Hepatocyte (in vitro differentiated cells): ENCODE measurements around the gene JAK1. TPM values are rescaled to one million over a fixed set of nuclear protein-coding genes. Genes with fewer than 3 reads are reported as not detected.

Experiments
- DNase-seq: peaks from one replicate; pipeline ENCODE4 v3.0.0-alpha.2; 2016; ENCODE audit warnings: low spot score
- H2AFZ ChIP-seq: fragments of 200-600 bp; sonication (generic); 2 replicates; pipeline ENCODE4 v1.6.0; 2016; ENCODE audit warnings: antibody characterized with exemption, mild to moderate bottlenecking
- H3K27ac ChIP-seq: fragments of 200-600 bp; sonication (generic); 2 replicates; pipeline ENCODE4 v1.5.1; 2016; ENCODE audit warnings: mild to moderate bottlenecking
- H3K27me3 ChIP-seq: fragments of 200-600 bp; sonication (generic); 2 replicates; pipeline ENCODE4 v1.6.1; 2016
- H3K36me3 ChIP-seq: fragments of 200-600 bp; sonication (generic); replicated peaks from 2 replicates; pipeline ENCODE4 v1.5.1; 2016; ENCODE audit warnings: low read depth; ENCODE audit not compliant: insufficient read depth
- H3K4me1 ChIP-seq: fragments of 200-600 bp; sonication (generic); 2 replicates; pipeline ENCODE4 v1.5.1; 2016; ENCODE audit warnings: mild to moderate bottlenecking, moderate library complexity; ENCODE audit not compliant: insufficient read depth
- H3K4me2 ChIP-seq: fragments of 200-600 bp; sonication (generic); 2 replicates; pipeline ENCODE4 v1.6.0; 2016
- H3K4me3 ChIP-seq: fragments of 200-600 bp; sonication (generic); 2 replicates; pipeline ENCODE4 v1.5.1; 2016; ENCODE audit warnings: mild to moderate bottlenecking
- H3K79me2 ChIP-seq: fragments of 200-600 bp; sonication (generic); 2 replicates; pipeline ENCODE4 v1.6.0; 2017; ENCODE audit warnings: mild to moderate bottlenecking
- H3K9me2 ChIP-seq: fragments of 200-600 bp; sonication (generic); replicated peaks from 2 replicates; pipeline ENCODE4 v1.6.0; 2017; ENCODE audit warnings: mild to moderate bottlenecking; ENCODE audit not compliant: insufficient read depth
- H3K9me3 ChIP-seq: fragments of 200-600 bp; sonication (generic); 2 replicates; pipeline ENCODE4 v1.5.1; 2016; ENCODE audit warnings: low read depth, mild to moderate bottlenecking
- H4K20me1 ChIP-seq: fragments of 200-600 bp; sonication (generic); 2 replicates; pipeline ENCODE4 v1.6.0; 2016; ENCODE audit warnings: mild to moderate bottlenecking; ENCODE audit not compliant: insufficient read depth, poor library complexity, severe bottlenecking
- CTCF ChIP-seq: fragments of 200-600 bp; sonication (generic); IDR thresholded peaks from 2 replicates; pipeline ENCODE4 v1.5.1; 2016; ENCODE audit warnings: antibody characterized with exemption, mild to moderate bottlenecking; ENCODE audit not compliant: poor library complexity
- EZH2 ChIP-seq: fragments of 200-600 bp; sonication (generic); IDR thresholded peaks from 2 replicates; pipeline ENCODE4 v1.6.1; 2016; ENCODE audit warnings: antibody characterized with exemption, mild to moderate bottlenecking, borderline replicate concordance
- EZH2phosphoT487 ChIP-seq: fragments of 200-600 bp; sonication (generic); IDR thresholded peaks from one replicate; pipeline ENCODE4 v1.6.1; 2018; ENCODE audit warnings: antibody characterized with exemption, mild to moderate bottlenecking, low read depth, moderate library complexity; ENCODE audit not compliant: unreplicated experiment, severe bottlenecking
- WGBS: methylation state at CpG from one replicate; pipeline ENCODE4 v1.1.6; 2016; ENCODE audit warnings: low lambda C conversion rate; ENCODE audit errors: missing lambda C conversion rate; 5-methylcytosine and 5-hydroxymethylcytosine counted together
- polyA plus RNA-seq: library from polyadenylated mRNA; unstranded; fragments of >200 nt; fragmentation: Nextera tagmentation; extraction: Ambion mirVana; gene quantifications from 2 replicates; pipeline ENCODE4 v1.2.1, GENCODE V29; 2016
- total RNA-seq: library from RNA; depleted of rRNA; stranded (reverse); fragments of >200 nt; gene quantifications from 2 replicates; pipeline ENCODE4 v1.2.3, GENCODE V29; 2014

Gene JAK1
- total and polyA plus RNA-seq, 2 experiments from 2014 or later = 60.2 to 102 TPM

GRCh38 chr1:64909031-64909430 is 57.3 kb downstream of the JAK1 start:
- no peak for DNase-seq
- H3K4me3 ChIP-seq = no peak overlapping the region
- peaks cover 98% of the 10 kb centered on the region for H3K79me2 ChIP-seq
- peaks cover 10% of the 10 kb centered on the region for H4K20me1 ChIP-seq
- H3K36me3 ChIP-seq = no peaks in the 10 kb centered on the region
- no peak overlapping the region for H3K4me2 ChIP-seq
- H3K27ac ChIP-seq = no peak overlapping the region
- no peaks in the 10 kb centered on the region for H3K9me3 ChIP-seq
- 95% methylated on average over 7 of the region's 7 CpGs for WGBS
- H3K27me3 ChIP-seq = no peaks in the 10 kb centered on the region
- H3K9me2 ChIP-seq = no peaks in the 10 kb centered on the region
- H3K4me1 ChIP-seq = peaks cover 16% of the 10 kb centered on the region
- TF ChIP-seq EZH2phosphoT487 (no peak), CTCF (no peak), EZH2 (no peak)
- no peak overlapping the region for H2AFZ ChIP-seq

- H2AFZ ChIP-seq = no peak overlapping the region
- peaks cover 15% of the 10 kb centered on the region for H4K20me1 ChIP-seq
- no peaks in the 10 kb centered on the region for H3K36me3 ChIP-seq
- no peaks in the 10 kb centered on the region for H3K9me2 ChIP-seq
- 95% methylated on average over 1 of the region's 1 CpG for WGBS
- TF ChIP-seq EZH2phosphoT487 (no peak), EZH2 (no peak)
- no peaks in the 10 kb centered on the region for H3K27me3 ChIP-seq
- DNase-seq = no peak
- H3K9me3 ChIP-seq = no peaks in the 10 kb centered on the region
- peaks cover 98% of the 10 kb centered on the region for H3K79me2 ChIP-seq
- no peak overlapping the region for H3K4me3 ChIP-seq
- no peak overlapping the region for H3K4me2 ChIP-seq
- H3K4me1 ChIP-seq = peaks cover 12% of the 10 kb centered on the region
- no peak overlapping the region for H3K27ac ChIP-seq
Measured at GRCh38 chr1:64908575-64908974, 57.8 kb downstream of the JAK1 start.

GRCh38 chr1:64906447-64906846 is 59.9 kb downstream of the JAK1 start:
- WGBS = 91% methylated on average over 3 of the region's 3 CpGs
- peaks cover 15% of the 10 kb centered on the region for H4K20me1 ChIP-seq
- no peaks in the 10 kb centered on the region for H3K27me3 ChIP-seq
- no peaks in the 10 kb centered on the region for H3K36me3 ChIP-seq
- H3K4me3 ChIP-seq = no peak overlapping the region
- H3K9me2 ChIP-seq = no peaks in the 10 kb centered on the region
- peaks cover 100% of the 10 kb centered on the region for H3K79me2 ChIP-seq
- H3K4me1 ChIP-seq = peaks cover 12% of the 10 kb centered on the region
- H3K27ac ChIP-seq = no peak overlapping the region
- H3K9me3 ChIP-seq = no peaks in the 10 kb centered on the region
- H2AFZ ChIP-seq = no peak overlapping the region
- H3K4me2 ChIP-seq = no peak overlapping the region
- no peak for DNase-seq
- TF ChIP-seq EZH2 (no peak), EZH2phosphoT487 (no peak), CTCF (no peak)

GRCh38 chr1:64903593-64903992 is 62.8 kb downstream of the JAK1 start:
- 60% methylated on average over 1 of the region's 1 CpG for WGBS
- Histone ChIP-seq H3K4me2 (no peak overlapping the region), H3K4me3 (no peak overlapping the region), H3K9me2 (no peaks in the 10 kb centered on the region), H3K4me1 (peaks cover 10% of the 10 kb centered on the region), H3K79me2 (peaks cover 97% of the 10 kb centered on the region), H2AFZ (no peak overlapping the region), H3K36me3 (no peaks in the 10 kb centered on the region), H4K20me1 (peaks cover 12% of the 10 kb centered on the region), H3K27me3 (no peaks in the 10 kb centered on the region), H3K9me3 (no peaks in the 10 kb centered on the region), H3K27ac (no peak overlapping the region)
- no peak for TF ChIP-seq EZH2phosphoT487
- TF ChIP-seq EZH2 = no peak
- TF ChIP-seq CTCF = no peak
- DNase-seq = no peak
